Stomach smooth muscle (tissue), 2 donors: Measurements from ENCODE around the gene RUBCNL.
"Not testable (repeated sequence)": the region's sequence is repeated elsewhere in the genome, so short reads cannot be mapped to it uniquely, and the experiment has no call there.

Source experiments
- H3K27ac ChIP-seq: one replicate; pipeline ENCODE4 v1.7.0; 2013; ENCODE audit warnings: mild to moderate bottlenecking, low read length, inconsistent platforms
- H3K27me3 ChIP-seq, 2 donors: one replicate each; pipeline ENCODE4 v1.7.0; 2013; ENCODE audit warnings: low read length in 2 of 2; ENCODE audit not compliant: insufficient read depth in 2 of 2, control insufficient read depth in 1 of 2
- H3K36me3 ChIP-seq, 2 donors: one replicate each; pipeline ENCODE4 v1.7.0; 2013; ENCODE audit warnings: low read length in 2 of 2; ENCODE audit not compliant: control insufficient read depth in 2 of 2, insufficient read depth in 2 of 2
- H3K4me1 ChIP-seq: one replicate; pipeline ENCODE4 v1.7.0; 2013; ENCODE audit warnings: low read length; ENCODE audit not compliant: control insufficient read depth, insufficient read depth
- H3K4me3 ChIP-seq, 2 donors: one replicate each; pipeline ENCODE4 v1.7.0; 2013; ENCODE audit warnings: low read length in 2 of 2
- H3K9ac ChIP-seq, 2 donors: one replicate each; pipeline ENCODE4 v1.7.0; 2013; ENCODE audit warnings: low read length in 2 of 2, mild to moderate bottlenecking in 1 of 2
- H3K9me3 ChIP-seq, 2 donors: one replicate each; pipeline ENCODE4 v1.7.0; 2013; ENCODE audit warnings: low read length in 2 of 2; ENCODE audit not compliant: control insufficient read depth in 2 of 2
- donor health status: healthy.
- donor health status: Pancreatic carcinoma.

Gene RUBCNL

GRCh38 chr13:46373623-46374022, 13.4 kb downstream of the RUBCNL start:
- Histone ChIP-seq H3K36me3 (no peaks in the 10 kb centered on the region), H3K4me1 (no peaks in the 10 kb centered on the region), H3K27ac (no peak overlapping the region), H3K9ac (no peak overlapping the region), H3K9me3 (no peaks in the 10 kb centered on the region), H3K27me3 (no peaks in the 10 kb centered on the region), H3K4me3 (no peak overlapping the region)

GRCh38 chr13:46372938-46373337, 14.1 kb downstream of the RUBCNL start:
- H3K27ac ChIP-seq, H3K9me3 ChIP-seq, H3K36me3 ChIP-seq, H3K4me3 ChIP-seq, H3K9ac ChIP-seq, H3K4me1 ChIP-seq, H3K27me3 ChIP-seq: not testable (repeated sequence)

- Histone ChIP-seq H3K4me3 (no peak overlapping the region), H3K27ac (no peak overlapping the region), H3K27me3 (no peaks in the 10 kb centered on the region), H3K9ac (no peak overlapping the region), H3K36me3 (no peaks in the 10 kb centered on the region), H3K9me3 (no peaks in the 10 kb centered on the region), H3K4me1 (no peaks in the 10 kb centered on the region)
Measured at GRCh38 chr13:46372071-46372470, 15.0 kb downstream of the RUBCNL start.

- Histone ChIP-seq H3K36me3 (no peaks in the 10 kb centered on the region), H3K4me1 (no peaks in the 10 kb centered on the region), H3K27me3 (no peaks in the 10 kb centered on the region), H3K9ac (no peak overlapping the region), H3K9me3 (no peaks in the 10 kb centered on the region), H3K4me3 (no peak overlapping the region), H3K27ac (no peak overlapping the region)
Measured at GRCh38 chr13:46369506-46370277, 17.4 kb downstream of the RUBCNL start.

GRCh38 chr13:46367617-46368327, 19.3 kb downstream of the RUBCNL start:
- Histone ChIP-seq H3K9me3 (no peaks in the 10 kb centered on the region), H3K36me3 (no peaks in the 10 kb centered on the region), H3K4me3 (no peak overlapping the region), H3K9ac (no peak overlapping the region), H3K27ac (no peak overlapping the region), H3K27me3 (no peaks in the 10 kb centered on the region), H3K4me1 (no peaks in the 10 kb centered on the region)

GRCh38 chr13:46361276-46361934, 25.6 kb downstream of the RUBCNL start:
- Histone ChIP-seq H3K27me3 (no peaks in the 10 kb centered on the region), H3K4me3 (no peak overlapping the region), H3K9me3 (no peaks in the 10 kb centered on the region), H3K27ac (no peak overlapping the region), H3K4me1 (no peaks in the 10 kb centered on the region), H3K9ac (no peak overlapping the region), H3K36me3 (no peaks in the 10 kb centered on the region)

- no peak overlapping the region for H3K9ac ChIP-seq
- H3K4me1 ChIP-seq, result no peaks in the 10 kb centered on the region
- H3K27me3 ChIP-seq, result no peaks in the 10 kb centered on the region
- no peak overlapping the region for H3K4me3 ChIP-seq
- H3K9me3 ChIP-seq, result no peaks in the 10 kb centered on the region
- H3K27ac ChIP-seq, result no peak overlapping the region
- no peaks in the 10 kb centered on the region for H3K36me3 ChIP-seq
Measured at GRCh38 chr13:46360604-46361003, 26.4 kb downstream of the RUBCNL start.

GRCh38 chr13:46359714-46360113, 27.3 kb downstream of the RUBCNL start:
- Histone ChIP-seq H3K27ac (no peak overlapping the region), H3K4me1 (no peaks in the 10 kb centered on the region), H3K36me3 (no peaks in the 10 kb centered on the region), H3K27me3 (no peaks in the 10 kb centered on the region), H3K9me3 (no peaks in the 10 kb centered on the region), H3K9ac (no peak overlapping the region), H3K4me3 (no peak overlapping the region)

- H3K36me3 ChIP-seq, result no peaks in the 10 kb centered on the region
- no peaks in the 10 kb centered on the region for H3K9me3 ChIP-seq
- no peaks in the 10 kb centered on the region for H3K27me3 ChIP-seq
- H3K27ac ChIP-seq, result no peak overlapping the region
- H3K4me1 ChIP-seq, result no peaks in the 10 kb centered on the region
- H3K4me3 ChIP-seq, result no peak overlapping the region
- no peak overlapping the region for H3K9ac ChIP-seq
Measured at GRCh38 chr13:46355901-46356590, 31.0 kb downstream of the RUBCNL start.

GRCh38 chr13:46355088-46355468, 32.0 kb downstream of the RUBCNL start:
- Histone ChIP-seq H3K36me3 (no peaks in the 10 kb centered on the region), H3K9me3 (no peaks in the 10 kb centered on the region), H3K27ac (no peak overlapping the region), H3K4me1 (no peaks in the 10 kb centered on the region), H3K27me3 (no peaks in the 10 kb centered on the region), H3K4me3 (no peak overlapping the region), H3K9ac (no peak overlapping the region)
